PC-9 (cell line): Measurements from ENCODE around the gene AP4E1.

Source experiments
- CTCF ChIP-seq: fragments of 200-600 bp; sonication (generic); conservative IDR thresholded peaks from 2 replicates; pipeline ENCODE4 v1.6.1; 2017; ENCODE audit warnings: mixed run types, antibody characterized with exemption, mild to moderate bottlenecking, moderate library complexity
- EZH2 ChIP-seq: fragments of 200-600 bp; sonication (generic); IDR thresholded peaks from 2 replicates; pipeline ENCODE4 v1.8.0; 2017; ENCODE audit warnings: antibody characterized with exemption, low read depth

DNA sequence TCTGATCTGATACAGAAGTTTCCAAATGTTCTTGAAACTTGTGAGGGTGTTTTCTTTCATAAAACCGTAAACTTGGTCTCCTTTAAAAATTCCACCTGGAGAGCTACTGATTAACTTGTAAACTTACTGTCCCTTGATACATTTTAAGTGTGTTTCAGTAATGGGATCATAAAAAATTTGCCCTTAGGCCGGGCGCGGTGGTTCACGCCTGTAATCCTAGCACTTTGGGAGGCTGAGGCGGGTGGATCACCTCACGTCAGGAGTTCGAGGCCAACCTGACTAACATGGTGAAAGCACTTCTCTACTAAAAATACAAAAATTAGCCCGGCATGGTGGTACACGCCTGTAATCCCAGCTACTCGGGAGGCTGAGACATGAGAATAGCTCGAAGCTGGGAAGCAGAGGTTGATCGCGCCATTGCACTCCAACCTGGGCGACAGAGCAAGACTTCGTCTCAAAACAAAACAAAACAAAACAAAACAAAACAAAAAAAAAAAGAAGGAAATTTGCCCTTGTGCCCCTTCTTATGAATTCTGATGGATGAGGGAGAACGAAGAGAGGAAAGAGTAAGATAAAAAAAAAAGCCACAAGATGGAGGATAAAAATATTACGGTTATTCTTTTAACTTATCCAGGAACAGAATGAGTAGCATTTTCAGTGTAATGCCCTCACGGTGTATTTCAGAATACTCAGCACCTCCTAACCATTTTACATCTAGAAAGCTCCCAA lies 32.1 kb upstream of the AP4E1 start:
- TF ChIP-seq CTCF (no peak), EZH2 (no peak)
